ENCODE data around the gene TTC36. TPM values are rescaled to one million over a fixed set of nuclear protein-coding genes. Genes with fewer than 3 reads are reported as not detected.

Gene TTC36
- total RNA-seq, 2 donors from 2014 or later, result 0.89 TPM; not detected in 1

- H3K27ac ChIP-seq, result no peak overlapping the region
- TF ChIP-seq CTCF (IDR thresholded peaks at IDR 0.05), result no peak
- peaks cover 0 to 23% of the 10 kb centered on the region in 2 donors for H3K4me1 ChIP-seq
- no peaks in the 10 kb centered on the region for H3K9me3 ChIP-seq
- no peaks in the 10 kb centered on the region for H3K27me3 ChIP-seq
- no peak for DNase-seq (ENCODE audit: low spot score)
- H3K4me3 ChIP-seq, result no peak overlapping the region
- no peaks in the 10 kb centered on the region for H3K36me3 ChIP-seq
These were observed 5.8 kb downstream of the TTC36 start for GRCh38 chr11:118532852-118533768.

DNA sequence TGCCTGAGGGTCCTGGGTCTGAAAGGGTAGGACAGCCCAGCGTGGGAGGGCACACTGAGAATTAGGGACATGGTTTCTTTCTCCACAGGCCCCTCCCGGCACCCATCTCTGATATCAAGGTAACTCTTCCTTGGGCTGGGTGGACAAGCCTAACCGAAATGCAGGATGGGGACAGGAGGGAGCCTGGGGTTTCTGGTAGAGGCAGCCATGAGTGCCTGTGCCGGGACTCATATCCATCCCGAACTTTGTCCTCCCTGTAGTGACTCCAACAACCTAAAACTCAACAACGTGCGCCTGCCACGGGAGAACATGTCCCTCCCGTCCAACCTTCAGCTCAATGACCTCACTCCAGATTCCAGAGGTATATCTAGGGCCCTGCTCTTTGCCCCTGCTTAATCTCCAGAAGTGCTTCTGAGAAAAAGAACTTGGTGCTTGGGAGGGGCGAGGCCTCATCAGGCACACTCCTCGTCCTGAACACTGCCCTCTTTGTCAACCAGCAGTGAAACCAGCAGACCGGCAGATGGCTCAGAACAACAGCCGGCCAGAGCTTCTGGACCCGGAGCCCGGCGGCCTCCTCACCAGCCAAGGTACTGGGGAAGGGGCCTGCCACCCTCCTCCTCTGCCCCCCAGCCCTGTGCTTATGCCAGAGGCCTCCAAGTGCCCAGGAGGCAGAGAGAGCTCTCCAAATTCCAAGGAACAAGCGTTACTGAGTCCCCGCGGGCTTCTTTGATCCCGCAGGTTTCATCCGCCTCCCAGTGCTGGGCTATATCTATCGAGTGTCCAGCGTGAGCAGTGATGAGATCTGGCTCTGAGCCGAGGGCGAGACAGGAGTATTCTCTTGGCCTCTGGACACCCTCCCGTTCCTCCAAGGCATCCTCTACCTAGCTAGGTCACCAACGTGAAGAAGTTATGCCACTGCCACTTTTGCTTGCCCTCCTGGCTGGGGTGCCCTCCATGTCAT lies 6.8 kb downstream of the TTC36 start:
- Histone ChIP-seq H3K9me3 (no peaks in the 10 kb centered on the region), H3K27me3 (no peaks in the 10 kb centered on the region), H3K27ac (no peak overlapping the region), H3K36me3 (no peaks in the 10 kb centered on the region), H3K4me1 (peaks cover 0 to 23% of the 10 kb centered on the region in 2 donors), H3K4me3 (no peak overlapping the region)
- TF ChIP-seq CTCF (IDR thresholded peaks at IDR 0.05), result no peak
- peak; percentile 43 for DNase-seq (ENCODE audit: low spot score)

DNA sequence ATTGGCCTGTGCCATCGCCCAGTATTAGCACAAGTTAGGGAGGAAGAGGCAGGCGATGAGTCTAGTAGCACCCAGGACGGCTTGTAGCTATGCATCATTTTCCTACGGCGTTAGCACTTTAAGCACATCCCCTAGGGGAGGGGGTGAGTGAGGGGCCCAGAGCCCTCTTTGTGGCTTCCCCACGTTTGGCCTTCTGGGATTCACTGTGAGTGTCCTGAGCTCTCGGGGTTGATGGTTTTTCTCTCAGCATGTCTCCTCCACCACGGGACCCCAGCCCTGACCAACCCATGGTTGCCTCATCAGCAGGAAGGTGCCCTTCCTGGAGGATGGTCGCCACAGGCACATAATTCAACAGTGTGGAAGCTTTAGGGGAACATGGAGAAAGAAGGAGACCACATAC lies 8.0 kb downstream of the TTC36 start:
- Histone ChIP-seq H3K9me3 (no peaks in the 10 kb centered on the region), H3K4me1 (peaks cover 0 to 12% of the 10 kb centered on the region in 2 donors), H3K36me3 (no peaks in the 10 kb centered on the region), H3K27me3 (no peaks in the 10 kb centered on the region), H3K4me3 (no peak overlapping the region), H3K27ac (no peak overlapping the region)
- no peak for DNase-seq (ENCODE audit: low spot score)
- TF ChIP-seq CTCF (IDR thresholded peaks at IDR 0.05), result no peak

GRCh38 chr11:118536726-118537125 lies 9.5 kb downstream of the TTC36 start:
- Histone ChIP-seq H3K4me1 (peaks cover 0 to 3% of the 10 kb centered on the region in 2 donors), H3K4me3 (no peak overlapping the region), H3K9me3 (no peaks in the 10 kb centered on the region), H3K27me3 (no peaks in the 10 kb centered on the region), H3K27ac (no peak overlapping the region), H3K36me3 (no peaks in the 10 kb centered on the region)
- TF ChIP-seq CTCF (IDR thresholded peaks at IDR 0.05), result no peak
- DNase-seq (ENCODE audit: low spot score), result no peak

DNA sequence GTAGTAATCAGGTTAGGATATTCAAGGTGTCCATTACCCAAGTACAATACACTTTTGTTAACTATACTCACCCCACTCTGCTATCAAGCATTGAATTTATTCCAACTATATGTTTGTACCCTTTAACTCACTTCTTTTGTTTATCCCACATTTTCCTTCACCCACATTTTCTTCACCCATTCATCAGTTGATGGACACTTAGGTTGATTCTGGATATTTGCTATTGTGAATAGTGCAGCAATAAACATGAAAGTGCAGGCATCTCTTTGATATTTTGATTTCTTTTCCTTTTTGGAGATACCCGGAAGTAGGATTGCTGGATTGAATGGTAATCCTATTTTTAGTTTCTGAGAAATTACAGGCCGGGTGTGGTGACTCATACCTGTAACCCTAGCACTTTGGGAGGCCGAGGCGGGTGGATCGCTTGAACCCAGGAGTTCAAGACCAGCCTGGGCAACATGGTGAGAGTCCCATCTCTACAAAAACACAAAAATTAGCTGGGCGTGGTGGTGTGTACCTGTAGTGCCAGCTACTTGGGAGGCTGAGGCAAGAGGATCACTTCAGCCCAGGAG lies 10.2 kb downstream of the TTC36 start:
- no peak for TF ChIP-seq CTCF (IDR thresholded peaks at IDR 0.05)
- H3K9me3 ChIP-seq, result no peaks in the 10 kb centered on the region
- H3K27me3 ChIP-seq, result no peaks in the 10 kb centered on the region
- H3K36me3 ChIP-seq, result no peaks in the 10 kb centered on the region
- H3K4me1 ChIP-seq, result no peaks in the 10 kb centered on the region
- H3K27ac ChIP-seq, result no peak overlapping the region
- H3K4me3 ChIP-seq, result no peak overlapping the region
- no peak for DNase-seq (ENCODE audit: low spot score)

Data from right atrium auricular region (tissue), 2 donors.